Coronary artery (tissue), 2 donors: ENCODE data around the gene TRIP12.
"Not testable (repeated sequence)": the region's sequence is repeated elsewhere in the genome, so short reads cannot be mapped to it uniquely, and the experiment has no call there.

ENCODE experiments used
- DNase-seq: peaks from one replicate; pipeline ENCODE4 v3.0.0-alpha.2; 2017; ENCODE audit warnings: low spot score
- H3K27ac ChIP-seq, 2 donors: fragments of 200-600 bp; sonication (generic); one replicate each; pipeline ENCODE4 v1.5.1; 2016 to 2019
- H3K4me3 ChIP-seq: fragments of 200-600 bp; sonication (generic); 2 replicates; pipeline ENCODE4 v1.5.1; 2016; ENCODE audit warnings: mild to moderate bottlenecking, moderate library complexity
- TF ChIP-seq, protein P1 (sequence below): fragments of 200-600 bp; sonication (generic); IDR thresholded peaks from one replicate; pipeline ENCODE4 v1.5.1; 2019; ENCODE audit warnings: antibody characterized with exemption

Gene TRIP12

DNA sequence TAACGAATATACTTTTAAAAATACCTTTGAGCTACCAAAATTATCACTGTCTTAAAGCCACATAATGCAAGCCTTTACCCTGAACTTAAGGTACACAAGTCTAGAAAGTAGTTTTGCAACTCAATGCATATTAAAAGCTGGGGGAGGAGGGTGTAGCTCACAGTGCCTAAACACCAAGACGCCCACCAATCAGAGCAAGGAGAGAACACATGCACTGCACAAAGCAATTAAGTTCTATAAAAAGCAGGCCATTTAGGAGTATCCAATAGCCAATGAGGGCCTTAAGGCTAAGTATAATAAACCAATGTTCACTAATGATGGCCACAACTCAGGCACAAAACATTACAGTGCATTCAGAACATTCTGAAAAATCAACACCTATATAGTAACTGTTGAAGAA lies 16.2 kb downstream of the TRIP12 start:
- Histone ChIP-seq H3K4me3 (no peak overlapping the region), H3K27ac (no peak overlapping the region)
- no peak for DNase-seq
- TF ChIP-seq, protein P1, sequence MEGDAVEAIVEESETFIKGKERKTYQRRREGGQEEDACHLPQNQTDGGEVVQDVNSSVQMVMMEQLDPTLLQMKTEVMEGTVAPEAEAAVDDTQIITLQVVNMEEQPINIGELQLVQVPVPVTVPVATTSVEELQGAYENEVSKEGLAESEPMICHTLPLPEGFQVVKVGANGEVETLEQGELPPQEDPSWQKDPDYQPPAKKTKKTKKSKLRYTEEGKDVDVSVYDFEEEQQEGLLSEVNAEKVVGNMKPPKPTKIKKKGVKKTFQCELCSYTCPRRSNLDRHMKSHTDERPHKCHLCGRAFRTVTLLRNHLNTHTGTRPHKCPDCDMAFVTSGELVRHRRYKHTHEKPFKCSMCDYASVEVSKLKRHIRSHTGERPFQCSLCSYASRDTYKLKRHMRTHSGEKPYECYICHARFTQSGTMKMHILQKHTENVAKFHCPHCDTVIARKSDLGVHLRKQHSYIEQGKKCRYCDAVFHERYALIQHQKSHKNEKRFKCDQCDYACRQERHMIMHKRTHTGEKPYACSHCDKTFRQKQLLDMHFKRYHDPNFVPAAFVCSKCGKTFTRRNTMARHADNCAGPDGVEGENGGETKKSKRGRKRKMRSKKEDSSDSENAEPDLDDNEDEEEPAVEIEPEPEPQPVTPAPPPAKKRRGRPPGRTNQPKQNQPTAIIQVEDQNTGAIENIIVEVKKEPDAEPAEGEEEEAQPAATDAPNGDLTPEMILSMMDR: no peak

DNA sequence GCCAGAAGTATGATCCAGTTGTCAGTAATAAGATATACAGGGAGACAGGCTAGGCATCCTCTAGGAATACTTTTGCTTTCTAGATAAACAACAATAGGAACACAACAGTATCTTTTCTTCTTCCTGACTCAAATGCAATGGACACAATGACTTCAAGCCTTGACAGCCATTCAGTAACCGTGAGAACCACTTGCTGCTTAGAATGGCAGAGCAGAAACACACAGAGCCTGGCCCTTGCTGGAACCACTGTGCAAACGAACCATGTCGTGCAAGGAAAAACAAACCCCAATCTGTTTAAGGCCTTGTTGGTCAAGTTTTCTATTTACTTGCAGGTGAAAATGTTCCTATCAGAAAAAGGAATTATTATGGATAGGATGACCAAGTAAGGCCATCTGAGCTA lies 18.8 kb downstream of the TRIP12 start:
- DNase-seq: no peak
- Histone ChIP-seq H3K27ac (no peak overlapping the region), H3K4me3 (no peak overlapping the region)
- TF ChIP-seq, protein P1: no peak

- TF ChIP-seq, protein P1: no peak
- no peak for DNase-seq
- Histone ChIP-seq H3K27ac (no peak overlapping the region), H3K4me3 (no peak overlapping the region)
Measured at GRCh38 chr2:229901819-229902218, 20.0 kb downstream of the TRIP12 start.

GRCh38 chr2:229900514-229900913 lies 21.3 kb downstream of the TRIP12 start:
- not testable (repeated sequence) for H3K27ac ChIP-seq, H3K4me3 ChIP-seq, DNase-seq

DNA sequence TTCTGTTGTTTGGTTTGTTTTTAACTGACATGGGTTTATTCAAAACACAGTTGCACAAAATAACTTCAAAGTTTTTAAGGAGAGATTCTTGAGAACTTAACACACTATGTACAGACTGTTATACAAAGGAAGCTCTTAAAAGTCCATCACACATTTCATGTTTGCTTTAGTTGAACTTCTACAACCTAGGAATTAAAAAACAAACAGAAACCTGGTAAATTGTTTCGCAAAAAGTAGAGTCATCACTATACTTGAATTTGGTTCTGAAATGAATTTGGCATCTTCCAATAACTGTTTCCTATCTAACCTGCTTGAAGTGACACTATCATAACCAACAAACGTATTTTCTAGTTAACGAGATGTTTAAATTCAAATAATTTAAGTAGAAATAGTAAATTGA lies 21.8 kb downstream of the TRIP12 start:
- TF ChIP-seq, protein P1: no peak
- no peak for DNase-seq
- Histone ChIP-seq H3K27ac (no peak overlapping the region), H3K4me3 (no peak overlapping the region)

DNA sequence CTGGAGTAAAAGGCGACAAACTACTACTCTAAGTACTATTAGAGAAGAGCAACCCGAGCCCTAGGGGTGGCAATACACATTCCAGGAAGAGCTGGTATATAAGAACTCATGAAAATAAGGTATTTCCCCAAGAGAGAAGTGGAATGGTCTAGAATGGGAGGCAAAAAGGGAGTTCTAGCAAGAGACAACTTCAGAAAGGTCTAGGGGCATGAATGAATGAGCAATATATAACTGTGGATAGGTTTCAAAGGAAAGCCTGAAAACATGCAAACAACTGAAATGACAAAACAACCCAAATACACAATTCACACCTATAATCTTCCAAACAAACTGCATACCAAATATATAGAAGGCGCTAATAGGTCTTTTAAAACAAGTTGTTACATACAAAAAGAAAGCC lies 22.2 kb downstream of the TRIP12 start:
- no peak for DNase-seq
- no peak overlapping the region for H3K4me3 ChIP-seq
- H3K27ac ChIP-seq: no peak overlapping the region
- TF ChIP-seq, protein P1: no peak

DNA sequence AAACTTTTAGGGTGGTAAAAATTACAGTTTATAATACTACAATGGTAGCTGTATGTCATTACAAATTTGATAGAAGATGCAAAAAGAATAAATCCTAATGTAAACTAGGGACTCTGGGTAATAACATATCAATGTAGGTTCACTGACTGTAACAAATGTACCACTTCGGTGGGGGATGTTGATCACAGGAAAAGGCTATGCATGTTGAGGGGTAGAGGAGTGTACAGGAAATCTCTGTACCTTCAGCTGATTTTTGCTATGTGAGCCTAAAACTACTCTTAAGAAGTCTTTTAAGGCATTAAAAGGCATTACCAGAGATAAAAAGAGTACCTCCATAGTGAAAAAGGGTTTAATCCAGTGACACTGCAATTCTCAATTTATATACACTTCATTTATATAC lies 25.0 kb downstream of the TRIP12 start:
- no peak for DNase-seq
- H3K4me3 ChIP-seq: no peak overlapping the region
- TF ChIP-seq, protein P1: no peak
- H3K27ac ChIP-seq: no peak overlapping the region

- TF ChIP-seq, protein P1: no peak
- Histone ChIP-seq H3K27ac (no peak overlapping the region), H3K4me3 (no peak overlapping the region)
- DNase-seq: no peak
Measured at GRCh38 chr2:229889023-229889422, 32.8 kb downstream of the TRIP12 start.
